HEK293 (cell line): ENCODE results near the gene NEK10.

Experiments used
- ZNF610 ChIP-seq: fragments of 450-650 bp; formaldehyde crosslinking; IDR thresholded peaks from 2 replicates; pipeline ENCODE4 v1.5.1; 2016; ENCODE audit warnings: missing biosample characterization, missing genetic modification characterization, borderline replicate concordance
- ZNF629 ChIP-seq: fragments of 450-650 bp; formaldehyde crosslinking; IDR thresholded peaks from 2 replicates; pipeline ENCODE4 v1.5.1; 2017; ENCODE audit warnings: missing biosample characterization, missing genetic modification characterization
- TF ChIP-seq, protein P1 (sequence below): fragments of 450-650 bp; formaldehyde crosslinking; IDR thresholded peaks from 2 replicates; pipeline ENCODE4 v1.5.1; 2016; ENCODE audit warnings: missing biosample characterization, missing genetic modification characterization

DNA sequence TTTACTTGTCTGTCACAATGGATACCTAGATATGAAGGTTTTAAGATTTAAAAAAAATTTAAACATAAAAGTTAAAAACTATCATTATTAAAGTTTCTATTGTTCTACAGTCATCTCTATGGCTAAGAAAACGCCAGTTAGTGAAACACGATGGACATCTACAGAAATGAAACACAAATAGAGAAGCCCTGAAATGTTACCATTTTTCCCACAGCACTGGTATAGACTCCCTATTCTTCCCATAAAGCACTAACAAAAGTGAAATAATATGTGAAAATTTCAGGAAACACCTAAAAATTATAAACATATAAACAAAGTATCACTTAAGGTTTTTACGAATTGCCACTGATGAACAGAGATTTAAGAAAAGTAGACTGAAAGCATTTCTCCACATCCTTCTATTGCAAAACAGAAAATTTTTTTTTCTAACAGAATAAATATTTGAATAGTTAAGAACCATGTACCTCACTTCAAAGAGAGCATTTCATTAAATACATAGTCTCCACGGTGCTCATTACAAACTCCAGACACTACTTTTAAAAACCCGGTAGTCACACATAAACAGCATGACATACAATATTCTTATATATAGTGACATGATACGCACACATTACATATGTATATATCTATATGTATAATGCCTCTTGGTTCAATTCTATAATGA is 7.1 kb upstream of the NEK10 start:
- TF ChIP-seq, protein P1, sequence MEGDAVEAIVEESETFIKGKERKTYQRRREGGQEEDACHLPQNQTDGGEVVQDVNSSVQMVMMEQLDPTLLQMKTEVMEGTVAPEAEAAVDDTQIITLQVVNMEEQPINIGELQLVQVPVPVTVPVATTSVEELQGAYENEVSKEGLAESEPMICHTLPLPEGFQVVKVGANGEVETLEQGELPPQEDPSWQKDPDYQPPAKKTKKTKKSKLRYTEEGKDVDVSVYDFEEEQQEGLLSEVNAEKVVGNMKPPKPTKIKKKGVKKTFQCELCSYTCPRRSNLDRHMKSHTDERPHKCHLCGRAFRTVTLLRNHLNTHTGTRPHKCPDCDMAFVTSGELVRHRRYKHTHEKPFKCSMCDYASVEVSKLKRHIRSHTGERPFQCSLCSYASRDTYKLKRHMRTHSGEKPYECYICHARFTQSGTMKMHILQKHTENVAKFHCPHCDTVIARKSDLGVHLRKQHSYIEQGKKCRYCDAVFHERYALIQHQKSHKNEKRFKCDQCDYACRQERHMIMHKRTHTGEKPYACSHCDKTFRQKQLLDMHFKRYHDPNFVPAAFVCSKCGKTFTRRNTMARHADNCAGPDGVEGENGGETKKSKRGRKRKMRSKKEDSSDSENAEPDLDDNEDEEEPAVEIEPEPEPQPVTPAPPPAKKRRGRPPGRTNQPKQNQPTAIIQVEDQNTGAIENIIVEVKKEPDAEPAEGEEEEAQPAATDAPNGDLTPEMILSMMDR (tag by site-specific recombination): no peak
- no peak for TF ChIP-seq ZNF629 (tag by site-specific recombination)
- TF ChIP-seq ZNF610 (tag by site-specific recombination): no peak
